ENCODE measurements around the gene CPM. TPM values are rescaled to one million over a fixed set of nuclear protein-coding genes. Genes with fewer than 3 reads are reported as not detected.

The CPM gene
- total RNA-seq, result 10 to 100 TPM in 1 of 2 donors, 1 to 10 TPM in 1; 8.4 to 17.7 TPM

DNA sequence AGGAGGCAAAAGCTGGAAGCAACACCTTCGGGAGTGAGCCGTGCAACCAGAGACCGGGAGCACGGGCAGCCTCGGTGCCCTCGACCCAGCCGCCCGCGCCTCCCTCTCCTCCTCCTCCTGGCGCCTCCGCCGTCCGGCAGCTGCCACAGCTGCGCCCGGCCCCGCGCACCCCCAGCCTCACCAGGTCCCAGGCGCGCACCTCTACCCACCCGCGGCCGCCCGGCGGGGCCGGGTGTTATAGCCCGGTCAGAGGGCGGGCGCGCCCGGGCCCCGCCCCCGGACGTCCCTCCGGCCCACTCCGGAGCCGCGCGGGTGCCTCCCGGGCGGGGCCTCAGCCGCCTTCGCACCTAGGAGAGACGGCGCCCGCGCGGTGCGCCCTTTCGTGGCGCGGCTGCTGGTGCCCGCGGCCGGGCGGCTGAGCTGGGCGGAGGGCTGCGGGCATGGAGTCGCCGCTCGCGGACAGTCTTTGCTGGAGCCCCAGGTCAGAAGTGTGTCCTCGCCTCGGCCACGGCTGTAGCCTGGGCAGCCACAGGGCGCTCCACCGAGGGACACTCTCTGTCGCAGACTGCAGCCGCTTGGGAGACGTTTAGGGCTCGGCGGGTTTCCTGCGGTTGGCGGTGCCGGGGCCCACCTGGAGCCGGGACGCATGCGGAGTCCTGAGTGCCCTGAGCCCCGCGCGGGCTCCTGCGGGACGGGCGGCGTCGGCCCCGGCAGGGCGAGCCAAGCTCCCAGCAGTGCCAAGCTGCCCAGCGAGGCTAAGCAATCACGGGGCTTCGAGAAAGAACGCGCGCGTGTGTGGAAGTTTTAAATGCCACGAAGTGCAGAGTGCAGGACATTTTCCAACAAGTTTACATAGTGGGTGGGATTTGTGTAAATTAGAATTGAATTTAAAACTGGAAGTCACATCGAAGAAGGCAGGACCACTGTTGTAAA is at the start of gene CPM:
Gene CPM (minus strand): TSS at position 211 of the 933 bp plus-strand sequence. CDS start 334 bp downstream, outside the sequence.
- Mint-ChIP-seq H3K4me1 (ENCODE audit: low read depth) (peaks cover 21% of the 10 kb centered on the region), H3K27ac (peak within 1 kb of the TSS; percentile 27), H3K4me3 (peak within 1 kb of the TSS; percentile 87 to 89), H3K27me3 (ENCODE audit: low read depth) (peaks cover 34% of the 10 kb centered on the region), H3K36me3 (ENCODE audit: insufficient read depth in 2 of 2) (peaks cover 0 to 7% of the 10 kb centered on the region in 2 donors), H3K9me3 (no peaks in the 10 kb centered on the region)
- DNase-seq (peak; percentile 85 to 87), ATAC-seq (replicated peaks in 1 of 2) (peak; percentile 98 to 99)

DNA sequence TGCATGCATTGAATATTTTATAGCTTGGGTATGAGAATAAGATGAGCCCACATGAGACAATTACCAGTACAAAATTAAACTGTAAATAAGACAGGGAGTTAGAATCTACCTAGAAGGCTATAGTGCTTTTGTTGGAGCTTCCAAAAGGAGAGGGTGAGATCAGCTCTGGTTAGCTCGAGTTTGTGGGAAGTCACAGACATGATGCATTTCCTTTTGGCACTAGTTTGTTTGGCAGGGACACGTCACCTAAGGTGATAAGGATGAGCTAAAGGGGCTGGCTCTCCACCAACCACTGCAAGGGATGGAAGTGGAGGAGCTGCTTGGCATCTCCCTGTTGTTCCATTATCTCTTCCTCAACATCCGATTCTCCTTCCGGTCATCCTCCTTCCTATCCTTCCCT is 48.5 kb upstream of the CPM start:
- Mint-ChIP-seq H3K27me3 (ENCODE audit: low read depth) (peaks cover 17% of the 10 kb centered on the region), H3K4me1 (ENCODE audit: low read depth) (peaks cover 6% of the 10 kb centered on the region), H3K36me3 (ENCODE audit: insufficient read depth in 2 of 2) (peaks cover 5 to 9% of the 10 kb centered on the region in 2 donors)

DNA sequence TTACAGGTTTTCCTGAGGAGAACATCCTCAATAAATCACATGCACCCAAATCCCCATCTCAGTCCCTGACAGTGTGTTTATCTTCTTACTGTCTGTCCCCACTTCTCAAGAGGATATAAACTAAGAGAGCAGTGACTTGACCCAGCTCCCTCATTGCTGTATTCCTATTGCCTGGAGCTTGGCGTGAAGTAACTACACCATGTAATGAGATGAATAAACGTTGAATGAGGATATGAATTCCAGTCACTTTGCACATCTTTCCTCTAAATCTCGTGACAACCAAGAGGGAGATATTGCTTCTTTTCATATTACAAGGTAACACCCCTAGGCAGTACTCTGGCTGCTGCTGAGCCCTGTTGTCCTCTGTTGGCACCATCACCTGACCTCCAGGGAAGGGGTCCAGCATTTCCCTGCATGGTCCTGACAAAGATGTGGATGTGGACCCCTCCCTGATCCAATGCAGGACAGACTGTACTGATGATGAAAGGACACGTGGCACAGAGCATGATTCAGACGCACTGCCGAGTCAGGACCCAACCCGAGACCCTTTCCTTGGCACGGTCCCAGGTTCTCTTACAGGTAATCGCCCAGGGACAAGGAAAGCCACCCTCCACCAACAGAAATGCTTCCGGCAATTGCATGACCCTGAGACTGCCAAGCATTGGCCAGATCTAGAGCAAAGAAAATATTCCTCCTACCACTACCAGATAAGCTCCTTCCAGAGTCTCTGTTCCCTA is 47.7 kb upstream of the CPM start:
- ATAC-seq (replicated peaks in 1 of 2) (no peak), DNase-seq (no peak)
- Mint-ChIP-seq H3K27ac (no peak overlapping the region), H3K4me3 (no peak overlapping the region), H3K27me3 (ENCODE audit: low read depth) (peaks cover 17% of the 10 kb centered on the region), H3K4me1 (ENCODE audit: low read depth) (peaks cover 6% of the 10 kb centered on the region), H3K9me3 (peaks cover 5 to 7% of the 10 kb centered on the region in 2 donors), H3K36me3 (ENCODE audit: insufficient read depth in 2 of 2) (peaks cover 5 to 9% of the 10 kb centered on the region in 2 donors)

More for the DNA sequence above, 48.5 kb upstream of the CPM start:
- no peak for DNase-seq
- Mint-ChIP-seq H3K27ac (no peak overlapping the region), H3K9me3 (peaks cover 5 to 7% of the 10 kb centered on the region in 2 donors), H3K4me3 (no peak overlapping the region)
- ATAC-seq (replicated peaks in 1 of 2), result no peak

DNA sequence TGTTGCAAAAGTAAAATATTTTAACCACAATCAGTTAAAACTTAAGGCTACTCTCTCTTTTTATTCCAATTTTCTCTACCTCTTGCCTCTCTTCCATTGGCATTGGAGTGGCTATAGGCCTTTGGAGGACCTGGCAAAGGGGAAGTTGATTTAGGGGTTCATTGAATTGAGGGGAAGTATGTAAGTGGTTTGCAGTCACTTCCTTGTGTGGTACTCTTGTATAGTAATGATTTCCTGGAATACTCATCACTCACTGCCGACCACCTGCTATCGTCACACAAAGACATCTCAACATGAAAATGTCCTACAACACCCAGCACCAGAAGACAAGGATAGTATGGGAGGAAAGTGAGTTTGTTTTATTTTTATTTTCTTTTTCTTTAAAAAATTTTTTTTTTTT is 45.7 kb upstream of the CPM start:
- peaks cover 5% of the 10 kb centered on the region in 2 donors for H3K9me3 Mint-ChIP-seq

DNA sequence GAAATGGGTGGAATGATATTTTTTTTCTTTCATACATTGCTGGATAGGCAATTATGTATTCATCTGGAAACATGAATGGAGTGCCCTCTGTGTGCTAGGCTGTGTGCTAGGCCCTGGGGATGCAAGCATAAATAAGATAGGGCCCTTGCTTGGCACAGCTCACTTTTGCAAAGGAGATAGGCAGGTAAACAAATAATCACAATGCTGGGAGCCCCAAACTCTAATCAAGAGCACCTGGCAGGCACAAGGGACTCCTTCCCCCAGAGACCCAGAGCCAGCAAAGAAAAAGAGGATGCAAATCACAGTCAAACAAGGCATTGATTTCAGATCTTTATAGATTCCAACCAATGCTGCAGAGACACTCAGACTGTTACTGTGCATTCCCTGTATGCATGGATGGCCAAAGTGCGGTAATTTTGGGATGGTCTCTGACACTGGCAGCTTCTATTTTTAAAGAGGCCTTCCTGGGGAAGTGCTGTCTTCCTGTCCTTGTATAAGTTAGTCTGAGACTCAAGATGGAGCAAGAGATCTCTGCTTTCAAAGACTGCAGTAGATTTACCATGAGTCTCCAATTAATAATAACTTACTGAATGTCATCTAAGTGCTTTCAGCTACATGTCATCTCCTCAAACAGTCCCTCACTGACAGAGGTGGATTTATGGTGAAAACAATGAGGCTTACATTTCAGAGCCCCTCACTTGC is 45.1 kb upstream of the CPM start:
- no peak for ATAC-seq (replicated peaks in 1 of 2)
- Mint-ChIP-seq H3K27ac (no peak overlapping the region), H3K9me3 (peaks cover 5% of the 10 kb centered on the region in 2 donors), H3K36me3 (ENCODE audit: insufficient read depth in 2 of 2) (peaks cover 4 to 5% of the 10 kb centered on the region in 2 donors), H3K4me3 (no peak overlapping the region), H3K4me1 (ENCODE audit: low read depth) (peaks cover 6% of the 10 kb centered on the region), H3K27me3 (ENCODE audit: low read depth) (peaks cover 17% of the 10 kb centered on the region)
- DNase-seq, result no peak

More for the DNA sequence above, 45.7 kb upstream of the CPM start:
- Mint-ChIP-seq H3K4me1 (ENCODE audit: low read depth) (peaks cover 6% of the 10 kb centered on the region), H3K27me3 (ENCODE audit: low read depth) (peaks cover 17% of the 10 kb centered on the region), H3K36me3 (ENCODE audit: insufficient read depth in 2 of 2) (peaks cover 4 to 5% of the 10 kb centered on the region in 2 donors), H3K27ac (no peak overlapping the region), H3K4me3 (no peak overlapping the region)
- ATAC-seq (replicated peaks in 1 of 2), result no peak
- no peak for DNase-seq

DNA sequence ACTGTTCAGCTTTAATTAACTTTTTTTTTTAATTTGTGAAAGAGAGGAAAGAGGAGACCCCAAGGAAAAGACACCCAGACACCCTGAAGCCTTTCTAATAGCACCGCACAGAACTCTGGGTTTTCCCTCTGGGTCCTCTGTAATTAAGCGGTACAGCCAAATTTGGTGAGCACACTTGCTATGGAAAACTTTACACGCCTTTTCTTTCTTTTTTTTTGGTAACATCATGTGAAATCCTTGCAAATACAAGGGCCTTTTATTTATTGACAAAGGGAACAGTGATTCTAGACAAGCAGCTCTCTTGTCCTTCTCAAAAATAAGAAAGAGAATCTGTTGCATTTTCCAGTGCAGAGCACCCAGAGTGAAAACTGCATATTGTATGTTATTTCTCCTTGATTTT is 44.4 kb upstream of the CPM start:
- H3K27ac Mint-ChIP-seq, result no peak overlapping the region
- peaks cover 0 to under 1% of the 10 kb centered on the region in 2 donors for H3K36me3 Mint-ChIP-seq (ENCODE audit: insufficient read depth in 2 of 2)
- peaks cover 6% of the 10 kb centered on the region for H3K4me1 Mint-ChIP-seq (ENCODE audit: low read depth)
- no peaks in the 10 kb centered on the region for H3K9me3 Mint-ChIP-seq
- ATAC-seq (replicated peaks in 1 of 2) (no peak), DNase-seq (no peak)
- H3K4me3 Mint-ChIP-seq, result no peak overlapping the region
- H3K27me3 Mint-ChIP-seq (ENCODE audit: low read depth), result peaks cover 12% of the 10 kb centered on the region

DNA sequence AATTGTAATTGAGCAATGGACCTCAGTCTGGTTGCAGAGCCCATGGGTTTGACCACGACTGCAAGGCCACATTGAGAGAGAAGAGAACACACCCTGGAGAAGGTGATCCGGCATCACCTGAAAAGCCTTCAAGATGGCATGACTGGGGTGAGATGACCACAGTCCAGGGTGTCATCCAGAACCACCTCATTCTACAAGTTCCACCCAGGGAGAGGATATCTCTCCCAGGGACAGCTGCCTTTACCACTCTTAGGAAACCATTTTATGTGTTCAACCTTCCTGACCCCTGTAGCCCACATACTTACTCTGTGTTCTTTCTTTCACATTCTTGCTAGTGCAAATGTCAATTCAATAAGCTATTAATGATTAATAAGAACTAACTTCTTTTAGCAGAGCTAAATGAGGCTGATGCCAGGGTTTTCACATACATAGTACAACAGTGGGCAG is 43.4 kb upstream of the CPM start:
- no peaks in the 10 kb centered on the region for H3K36me3 Mint-ChIP-seq (ENCODE audit: insufficient read depth in 2 of 2)
- H3K27ac Mint-ChIP-seq, result no peak overlapping the region
- H3K4me1 Mint-ChIP-seq (ENCODE audit: low read depth), result peaks cover 11% of the 10 kb centered on the region
- H3K4me3 Mint-ChIP-seq, result no peak overlapping the region
- no peak for DNase-seq
- H3K27me3 Mint-ChIP-seq (ENCODE audit: low read depth), result peaks cover 11% of the 10 kb centered on the region
- no peak for ATAC-seq (replicated peaks in 1 of 2)
- H3K9me3 Mint-ChIP-seq, result no peaks in the 10 kb centered on the region

DNA sequence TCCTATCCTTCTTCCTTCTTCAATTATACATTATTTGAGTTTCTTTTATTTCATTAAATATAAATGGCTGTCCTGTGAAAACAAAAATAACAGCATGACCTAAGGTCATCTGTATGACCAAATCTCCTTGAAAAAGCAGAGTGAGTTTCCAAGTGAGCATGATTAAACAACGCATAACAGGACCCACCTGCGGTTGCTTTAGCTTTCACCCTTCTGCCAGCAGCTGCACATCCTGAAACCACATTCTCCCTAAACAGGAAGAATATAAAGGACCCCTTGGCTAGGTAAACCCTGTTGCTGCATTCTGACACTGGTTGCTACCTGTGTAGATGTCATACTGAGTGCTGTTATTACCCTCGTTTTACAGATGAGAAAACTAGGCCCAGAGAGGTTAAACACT is 42.8 kb upstream of the CPM start:
- no peak for DNase-seq
- Mint-ChIP-seq H3K27me3 (ENCODE audit: low read depth) (peaks cover 6% of the 10 kb centered on the region), H3K9me3 (no peaks in the 10 kb centered on the region), H3K36me3 (ENCODE audit: insufficient read depth in 2 of 2) (no peaks in the 10 kb centered on the region), H3K27ac (no peak overlapping the region), H3K4me3 (no peak overlapping the region), H3K4me1 (ENCODE audit: low read depth) (peaks cover 14% of the 10 kb centered on the region)
- ATAC-seq (replicated peaks in 1 of 2), result no peak

DNA sequence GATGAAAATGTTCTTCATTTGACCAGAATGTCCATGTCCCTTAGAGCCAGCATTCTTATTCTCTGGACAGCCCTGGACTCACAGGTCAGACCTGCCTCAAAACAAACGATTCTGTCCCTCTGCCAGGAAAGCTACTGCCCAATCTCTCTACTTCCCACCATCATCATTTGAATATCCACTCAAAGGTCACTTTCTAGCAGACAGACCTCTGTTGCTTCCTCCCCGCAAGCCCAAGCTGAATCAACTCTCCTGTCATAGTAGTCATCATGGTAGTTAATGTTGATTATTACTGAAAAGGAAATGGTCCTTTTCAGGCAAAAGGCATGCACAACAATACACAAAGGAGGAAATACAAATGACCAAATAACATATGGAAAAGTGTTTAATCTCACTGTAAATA is 39.6 kb upstream of the CPM start:
- H3K9me3 Mint-ChIP-seq, result no peaks in the 10 kb centered on the region
- H3K4me1 Mint-ChIP-seq (ENCODE audit: low read depth), result peaks cover 8% of the 10 kb centered on the region
- no peak overlapping the region for H3K27ac Mint-ChIP-seq
- no peak overlapping the region for H3K4me3 Mint-ChIP-seq
- no peaks in the 10 kb centered on the region for H3K36me3 Mint-ChIP-seq (ENCODE audit: insufficient read depth in 2 of 2)
- ATAC-seq (replicated peaks in 1 of 2) (no peak), DNase-seq (no peak)
- no peaks in the 10 kb centered on the region for H3K27me3 Mint-ChIP-seq (ENCODE audit: low read depth)

DNA sequence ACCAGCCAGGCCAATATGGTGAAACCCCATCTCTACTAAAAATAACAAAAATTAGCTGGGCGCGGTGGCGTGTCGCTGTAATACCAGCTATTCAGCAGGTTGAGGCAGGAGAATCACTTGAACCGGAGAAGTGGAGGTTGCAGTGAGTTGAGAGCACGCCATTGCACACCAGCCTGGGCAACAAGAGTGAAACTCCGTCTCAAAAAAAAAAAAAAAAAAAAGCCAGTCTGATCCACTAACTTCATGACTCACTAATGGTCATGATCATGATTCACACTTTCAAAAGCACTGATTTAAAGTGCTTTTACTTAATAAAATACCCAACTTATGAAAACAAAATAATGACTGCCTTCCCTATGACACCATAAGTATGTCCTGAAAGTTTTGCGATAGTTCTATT is 38.4 kb upstream of the CPM start:
- peak in 1 of 2 donors; percentile 25 for ATAC-seq (replicated peaks in 1 of 2)
- H3K9me3 Mint-ChIP-seq, result no peaks in the 10 kb centered on the region
- no peaks in the 10 kb centered on the region for H3K27me3 Mint-ChIP-seq (ENCODE audit: low read depth)
- no peaks in the 10 kb centered on the region for H3K36me3 Mint-ChIP-seq (ENCODE audit: insufficient read depth in 2 of 2)
- no peak for DNase-seq
- H3K27ac Mint-ChIP-seq, result no peak overlapping the region
- H3K4me3 Mint-ChIP-seq, result no peak overlapping the region
- peaks cover 8% of the 10 kb centered on the region for H3K4me1 Mint-ChIP-seq (ENCODE audit: low read depth)

DNA sequence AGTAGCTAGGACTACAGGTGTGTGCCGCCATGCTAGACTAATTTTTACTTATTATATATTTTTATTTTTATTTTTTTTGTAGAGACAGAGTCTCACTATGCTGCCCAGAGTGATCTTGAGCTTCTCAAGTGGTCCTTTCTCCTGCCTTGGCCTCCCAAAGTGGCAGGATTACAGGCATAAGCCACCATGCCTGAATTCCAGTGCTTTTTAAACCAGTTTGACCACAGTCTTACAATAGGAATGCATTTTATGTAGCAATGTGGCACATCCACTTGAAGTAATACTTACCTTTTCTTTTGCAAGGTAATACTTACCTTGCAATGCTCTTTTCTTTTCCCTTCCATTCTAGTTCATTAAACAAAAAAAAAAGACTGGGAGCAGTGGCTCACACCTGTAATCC is 38.0 kb upstream of the CPM start:
- H3K27me3 Mint-ChIP-seq (ENCODE audit: low read depth), result no peaks in the 10 kb centered on the region
- H3K36me3 Mint-ChIP-seq (ENCODE audit: insufficient read depth in 2 of 2), result no peaks in the 10 kb centered on the region
- ATAC-seq (replicated peaks in 1 of 2), result no peak
- H3K27ac Mint-ChIP-seq, result no peak overlapping the region
- no peak overlapping the region for H3K4me3 Mint-ChIP-seq
- peaks cover 8% of the 10 kb centered on the region for H3K4me1 Mint-ChIP-seq (ENCODE audit: low read depth)
- no peak for DNase-seq
- no peaks in the 10 kb centered on the region for H3K9me3 Mint-ChIP-seq

DNA sequence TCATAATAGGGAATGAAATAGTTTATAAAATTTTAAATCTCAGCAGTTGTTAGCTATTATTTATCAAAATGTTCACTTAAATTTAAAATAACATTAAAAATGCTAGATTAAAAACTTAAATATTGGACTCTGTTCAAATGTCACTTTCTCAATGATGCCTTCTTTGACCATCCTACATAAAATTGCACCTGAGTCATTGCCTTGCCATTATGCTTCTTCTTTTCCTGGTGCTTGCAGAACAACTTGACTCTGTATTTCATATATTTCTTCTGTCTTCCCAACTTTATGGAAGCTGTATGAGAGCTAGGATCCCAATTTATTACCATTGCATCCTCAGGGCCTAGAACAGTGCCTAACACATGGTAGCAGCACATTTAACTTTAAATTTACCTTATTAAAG is 37.3 kb upstream of the CPM start:
- H3K4me1 Mint-ChIP-seq (ENCODE audit: low read depth), result peaks cover 8% of the 10 kb centered on the region
- no peaks in the 10 kb centered on the region for H3K36me3 Mint-ChIP-seq (ENCODE audit: insufficient read depth in 2 of 2)
- H3K27me3 Mint-ChIP-seq (ENCODE audit: low read depth), result no peaks in the 10 kb centered on the region
- ATAC-seq (replicated peaks in 1 of 2), result no peak
- no peaks in the 10 kb centered on the region for H3K9me3 Mint-ChIP-seq
- DNase-seq, result no peak
- no peak overlapping the region for H3K4me3 Mint-ChIP-seq
- H3K27ac Mint-ChIP-seq, result no peak overlapping the region

DNA sequence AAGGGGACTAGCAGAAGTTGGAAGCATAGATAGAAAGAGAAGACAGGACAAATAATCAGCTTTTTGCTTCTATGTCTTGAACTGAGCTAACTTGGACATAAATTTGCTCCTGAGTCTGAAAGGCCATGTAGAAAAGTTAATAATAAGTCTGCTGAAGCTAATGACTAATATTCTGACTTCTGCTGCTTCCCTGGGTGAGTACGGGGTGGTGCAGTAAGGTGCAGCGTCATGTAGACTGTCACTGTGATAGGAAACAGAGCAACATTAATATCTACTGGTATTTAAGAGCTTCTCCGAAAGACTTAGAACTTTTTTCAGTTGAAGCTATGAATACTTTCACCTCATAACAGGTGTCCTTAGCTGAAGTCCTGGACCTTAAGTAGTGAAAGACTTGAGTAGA is 34.1 kb upstream of the CPM start:
- H3K36me3 Mint-ChIP-seq (ENCODE audit: insufficient read depth in 2 of 2), result no peaks in the 10 kb centered on the region
- peaks cover 34% of the 10 kb centered on the region for H3K4me1 Mint-ChIP-seq (ENCODE audit: low read depth)
- H3K27ac Mint-ChIP-seq, result no peak overlapping the region
- no peak overlapping the region for H3K4me3 Mint-ChIP-seq
- H3K9me3 Mint-ChIP-seq, result no peaks in the 10 kb centered on the region
- no peak for ATAC-seq (replicated peaks in 1 of 2)
- no peaks in the 10 kb centered on the region for H3K27me3 Mint-ChIP-seq (ENCODE audit: low read depth)
- no peak for DNase-seq
